GDM1 (cell line): ENCODE measurements around the gene OSBPL5.

Experiments used
- DNase-seq: peaks from one replicate; lab custom pipeline; 2025; lab: John Stamatoyannopoulos, UW

OSBPL5 gene

DNA sequence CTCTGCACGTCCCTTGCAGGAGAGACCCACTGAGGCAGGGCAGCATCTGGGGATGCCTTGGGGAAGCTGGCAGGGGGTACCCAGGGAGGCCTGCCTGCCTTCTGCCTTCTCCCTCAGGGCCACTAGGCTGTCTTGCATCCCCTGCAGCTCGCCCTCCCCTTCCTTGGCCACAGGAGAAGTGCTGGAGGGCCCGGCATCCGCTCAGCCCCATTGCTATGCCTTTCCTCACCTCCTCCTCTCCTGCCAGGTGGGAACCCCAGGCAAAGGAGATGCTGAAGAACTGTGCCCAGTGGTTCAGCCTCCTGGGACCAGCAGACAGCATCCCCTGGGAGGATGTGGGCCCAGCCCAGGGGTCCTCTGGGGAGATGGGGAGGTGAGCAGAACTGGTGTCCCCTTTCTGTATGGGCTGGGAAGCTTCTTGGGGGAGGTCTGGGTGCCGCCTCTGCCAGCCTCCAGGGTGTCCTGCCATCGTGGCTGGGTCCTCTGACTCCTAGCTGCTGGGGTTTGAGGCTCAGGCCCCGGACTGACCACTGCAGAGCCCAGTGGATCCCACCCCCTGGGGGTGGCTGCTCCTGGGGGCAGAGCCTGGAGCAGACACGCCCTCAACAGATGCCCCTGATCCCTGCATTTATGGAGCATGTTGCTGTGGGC, 32.9 kb upstream of the OSBPL5 start:
- no peak for DNase-seq

DNA sequence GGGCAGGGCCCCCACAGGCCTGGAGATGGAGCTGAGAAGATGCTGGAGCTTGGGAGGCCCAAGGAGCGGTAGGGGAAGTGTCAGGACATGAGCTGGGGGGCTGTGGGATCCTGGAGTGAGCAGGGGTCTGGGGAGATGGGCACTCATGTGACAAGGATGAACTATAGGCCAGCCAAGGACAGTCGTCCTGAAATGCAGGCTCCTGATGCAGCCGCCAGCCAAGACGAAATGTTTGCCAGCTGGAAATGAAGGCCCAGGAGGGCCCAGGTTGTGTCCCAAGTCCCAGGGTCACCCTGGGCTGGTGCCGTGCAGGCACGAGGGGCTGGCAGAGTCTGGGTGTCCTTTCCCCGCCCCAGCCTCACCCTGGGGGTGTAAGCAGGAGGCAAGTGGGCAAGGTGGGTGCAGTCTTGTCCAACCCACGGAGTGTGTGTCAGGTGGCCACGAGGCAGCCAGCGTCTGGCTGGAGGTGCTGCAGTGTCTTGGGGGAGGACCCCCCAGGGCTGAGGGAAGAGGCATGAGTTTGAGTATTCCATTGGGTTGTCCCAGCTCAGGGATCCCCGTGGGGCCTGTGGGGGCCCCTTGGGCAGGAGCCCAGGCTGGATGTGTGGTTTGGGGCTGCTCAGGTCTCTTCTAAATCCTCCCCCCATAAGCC, 32.1 kb upstream of the OSBPL5 start:
- no peak for DNase-seq

DNA sequence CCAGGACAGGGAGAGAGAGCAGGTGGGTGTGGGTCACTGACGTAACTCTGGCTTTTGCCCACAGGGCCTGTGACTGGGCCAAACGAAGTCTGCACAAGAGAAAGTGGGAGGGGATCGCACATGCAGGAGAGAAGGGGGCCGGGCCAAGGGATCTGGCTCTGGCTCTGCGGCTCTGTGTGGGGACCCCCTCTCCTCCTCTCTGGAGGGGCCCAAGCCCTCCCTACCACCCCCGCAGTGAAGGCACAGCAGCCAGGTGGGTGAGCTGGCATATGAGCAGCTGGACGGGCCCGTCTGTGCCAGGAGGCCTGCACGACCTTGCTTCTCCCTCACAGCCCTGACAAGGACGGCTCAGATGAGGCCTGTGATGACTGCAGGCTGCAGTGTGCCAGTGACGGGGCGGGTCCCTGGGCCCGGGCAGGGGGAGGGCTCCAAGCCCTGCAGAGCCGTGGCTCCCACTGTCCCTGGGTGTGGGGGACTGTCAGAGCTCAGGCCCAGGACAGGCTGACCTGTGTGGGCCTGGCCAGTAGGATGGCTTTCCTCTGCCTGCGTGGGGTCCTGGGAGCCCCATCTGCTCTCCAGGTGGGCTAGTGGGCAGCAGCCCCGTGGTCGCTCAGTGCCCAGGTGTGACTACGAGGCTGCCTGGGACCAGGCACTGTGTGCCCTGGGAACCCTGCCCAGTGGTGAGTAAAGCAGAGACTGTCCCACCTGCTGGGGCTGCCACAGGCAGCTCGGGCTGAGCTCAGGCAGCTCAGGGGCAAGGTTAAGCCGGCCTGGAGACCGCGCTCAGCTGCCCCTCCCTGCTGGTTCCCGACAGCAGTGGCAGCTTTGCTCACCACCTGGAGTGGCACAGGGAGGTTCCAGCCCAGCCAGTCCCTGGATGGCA, 31.3 kb upstream of the OSBPL5 start:
- DNase-seq = no peak

DNA sequence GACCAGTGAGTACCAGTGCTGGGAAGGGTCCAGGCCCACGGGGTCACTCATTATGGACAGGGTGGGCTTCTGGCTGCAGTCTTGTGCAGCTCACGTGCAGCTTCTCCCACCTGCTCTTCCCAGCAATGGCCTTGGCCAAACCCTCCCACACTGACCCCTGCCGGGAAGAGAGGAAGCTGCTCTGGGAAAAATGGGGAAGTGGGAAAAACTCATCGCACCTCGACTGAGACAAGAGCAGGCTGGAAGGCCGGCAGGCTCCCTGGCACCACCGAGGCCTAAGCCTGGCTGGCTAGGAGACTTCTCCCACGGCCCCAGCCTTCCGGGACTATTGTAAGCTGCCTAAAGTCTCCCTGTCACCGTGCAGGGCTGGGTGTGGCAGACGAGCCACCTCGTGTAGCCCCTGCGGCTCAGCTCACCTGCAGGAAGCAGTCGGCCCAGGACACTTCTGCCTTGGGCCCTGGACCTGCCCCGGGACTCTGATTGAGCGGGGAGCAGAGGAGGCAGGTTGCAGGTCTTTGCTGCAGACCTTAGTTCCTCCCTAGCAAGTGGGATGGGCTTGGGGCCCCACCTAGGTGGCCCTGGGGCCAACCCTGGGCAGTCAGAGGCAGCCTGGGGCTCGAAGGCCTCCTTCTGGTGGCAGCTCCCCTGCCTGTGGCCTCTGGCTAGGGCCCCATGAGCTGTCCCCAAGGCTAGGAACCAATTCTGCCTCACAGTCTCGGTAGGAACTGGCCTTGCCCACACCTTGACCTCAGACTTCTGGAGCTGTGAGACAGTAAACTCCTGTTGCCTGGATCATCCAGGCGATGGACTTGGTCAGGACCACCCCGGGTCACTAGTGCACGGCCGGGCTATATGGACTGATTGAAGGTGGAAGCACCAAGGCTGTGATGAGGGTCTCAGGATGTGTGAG, 30.4 kb upstream of the OSBPL5 start:
- no peak for DNase-seq

DNA sequence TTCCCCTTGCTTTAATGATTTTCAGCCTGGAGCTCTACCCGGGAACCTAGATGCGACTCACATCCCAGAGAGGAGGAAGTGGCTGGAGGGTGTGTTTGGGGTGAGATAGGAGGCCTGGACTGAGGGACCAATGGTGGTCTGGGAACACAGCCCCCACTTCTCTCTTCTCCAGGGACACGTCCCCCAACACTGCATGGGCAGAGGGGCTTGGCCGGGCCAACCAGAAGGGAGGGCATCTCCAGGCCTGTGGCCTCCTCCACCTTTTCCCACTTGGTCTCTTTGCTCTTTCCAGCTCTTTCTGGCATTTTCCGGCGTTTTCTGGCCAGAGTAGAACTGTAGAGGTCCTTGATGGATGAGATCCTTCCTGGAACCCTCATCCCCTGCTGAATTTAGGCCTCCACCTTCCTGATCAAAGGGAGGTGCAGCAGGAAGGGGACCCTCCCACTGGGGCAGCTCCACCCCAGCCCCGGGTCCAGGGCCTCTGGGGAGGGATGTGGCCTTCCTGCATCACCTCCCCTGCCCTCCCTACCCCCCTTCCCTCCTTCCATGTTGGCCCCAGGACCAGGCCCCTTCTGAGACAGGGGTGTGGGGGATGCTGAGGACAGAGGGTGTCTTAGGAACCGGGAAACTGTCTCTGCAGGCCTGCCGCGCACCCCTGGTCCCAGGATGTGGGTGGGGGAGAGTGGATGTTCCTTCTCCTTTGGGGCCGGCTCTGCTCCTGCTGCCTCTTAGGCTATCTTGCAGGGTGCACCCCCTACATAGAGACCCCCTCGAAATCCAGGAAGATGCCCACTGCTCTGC, 29.1 kb upstream of the OSBPL5 start:
- DNase-seq = no peak

DNA sequence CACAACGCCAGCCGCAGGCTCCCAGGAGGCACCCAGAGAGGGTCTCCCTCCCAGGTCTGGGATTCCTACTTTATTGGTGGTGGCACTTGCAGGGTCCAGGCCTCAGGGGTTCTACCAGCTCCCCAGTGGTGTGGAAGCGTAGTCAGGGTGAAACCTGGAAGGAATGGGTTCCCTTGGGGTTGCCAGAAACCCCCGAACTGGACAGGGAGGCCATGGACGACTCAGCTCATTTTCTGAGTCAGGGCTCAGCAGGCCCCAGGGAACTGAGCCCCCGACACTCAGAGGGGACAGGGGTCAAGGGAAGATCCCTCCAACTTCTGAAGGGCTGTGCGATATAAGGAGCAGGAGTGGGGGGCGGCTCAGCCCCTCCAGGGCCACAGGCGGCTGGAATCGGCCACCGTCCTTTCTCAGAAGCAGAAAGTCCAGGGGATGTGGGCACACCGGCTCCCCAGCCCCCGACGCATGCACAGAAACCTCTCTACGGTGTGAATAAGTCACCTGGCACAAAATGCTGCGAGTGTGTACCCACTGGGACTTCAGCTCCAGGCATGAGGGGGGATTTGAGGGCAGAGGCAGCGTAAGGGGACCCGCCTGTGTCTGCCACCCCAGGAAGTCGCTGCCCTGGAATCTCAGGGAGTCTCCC, 28.4 kb upstream of the OSBPL5 start:
- no peak for DNase-seq

DNA sequence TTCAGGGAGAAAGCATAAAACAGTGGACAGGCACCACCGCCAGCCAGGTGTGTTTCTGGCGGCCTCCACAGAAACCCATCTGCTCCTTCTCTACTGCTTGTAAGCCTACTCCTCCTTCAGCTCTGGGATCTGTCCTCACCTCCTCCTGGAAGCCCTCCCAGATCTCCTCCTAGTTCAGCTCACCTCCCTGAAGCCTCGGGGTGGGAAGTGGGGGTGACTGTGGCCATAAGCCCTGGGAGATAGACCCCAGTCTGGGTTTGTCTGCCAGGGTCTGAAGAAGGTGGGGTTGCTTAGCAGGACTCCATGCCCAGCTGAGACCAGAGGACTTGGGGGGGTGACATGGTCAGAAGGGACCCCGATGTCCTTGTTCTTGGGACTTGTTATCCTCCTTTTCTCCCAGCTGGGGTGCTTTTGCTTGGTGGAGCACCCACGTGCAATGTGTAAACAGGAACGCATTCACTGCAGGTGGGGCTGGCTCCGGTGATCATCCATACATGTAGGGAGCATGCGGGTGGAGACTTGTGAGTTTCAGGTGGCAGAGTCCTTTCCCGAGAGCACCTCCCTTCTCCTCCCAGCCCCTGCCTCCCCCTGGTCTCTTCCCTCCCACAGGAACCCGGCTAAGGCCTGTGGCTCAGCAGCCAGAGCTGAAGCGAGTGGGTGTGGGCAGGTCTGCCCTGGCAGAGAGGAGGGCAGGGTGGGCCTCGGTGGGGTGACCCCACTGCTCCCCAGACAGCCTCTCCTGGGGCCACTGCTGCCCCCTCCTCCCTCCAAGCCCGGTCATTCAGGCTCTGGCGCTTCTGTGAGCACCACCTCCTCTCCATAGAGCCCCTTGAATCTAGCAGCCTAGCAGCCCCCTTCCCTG, 27.6 kb upstream of the OSBPL5 start:
- no peak for DNase-seq

DNA sequence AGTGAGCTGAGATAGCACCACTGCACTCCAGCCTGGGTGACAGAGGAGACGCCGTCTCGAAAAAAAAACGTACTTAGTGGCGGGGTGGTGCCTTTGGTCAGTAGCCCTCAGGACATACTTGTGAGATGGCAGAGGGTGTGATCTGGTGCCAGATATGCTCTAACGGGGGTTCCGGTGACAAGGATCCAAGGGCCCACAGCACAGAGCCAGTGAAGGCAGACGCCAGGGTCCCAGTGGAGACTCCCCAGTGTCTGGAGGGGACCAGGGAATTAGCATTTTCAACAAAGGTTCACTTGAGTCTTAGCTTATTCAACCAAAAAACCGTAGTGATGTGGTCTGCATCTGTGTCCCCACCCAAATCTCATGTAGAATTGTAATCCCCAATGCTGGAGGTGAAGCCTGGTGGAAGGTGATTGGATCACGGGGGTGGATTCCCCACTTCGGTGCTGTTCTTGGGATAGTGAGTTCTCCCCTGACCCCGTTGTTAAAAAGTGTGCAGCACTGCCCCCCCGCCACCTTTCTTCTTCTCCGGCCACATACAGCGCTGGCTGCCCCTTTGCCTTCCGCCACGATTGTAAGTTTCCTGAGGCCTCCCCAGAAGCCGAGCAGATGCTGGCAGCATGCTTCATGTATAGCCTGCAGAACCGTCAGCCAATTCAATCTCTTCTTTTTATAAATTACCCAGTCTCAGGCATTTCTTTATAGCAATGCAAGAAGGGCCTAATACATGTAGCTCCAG, 26.6 kb upstream of the OSBPL5 start:
- DNase-seq = no peak

DNA sequence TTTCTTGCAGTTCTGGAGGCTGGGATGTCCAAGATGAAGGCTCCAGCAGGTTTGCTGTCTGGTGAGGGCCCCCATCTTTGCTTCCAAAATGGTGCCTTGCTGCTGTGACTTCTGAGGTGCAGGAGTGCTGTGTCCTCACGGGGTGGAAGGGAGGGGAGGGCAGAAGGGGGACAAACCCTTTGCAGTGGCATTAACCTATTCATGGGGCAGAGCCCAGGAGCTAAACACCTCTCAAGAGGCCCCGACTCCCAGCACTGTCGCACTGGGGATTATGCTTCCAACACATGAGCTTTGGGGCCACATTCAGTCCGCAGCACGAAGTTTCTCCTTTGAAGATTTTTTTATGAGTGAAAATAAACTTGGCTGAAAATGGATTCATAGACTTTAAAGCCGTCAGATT, 25.5 kb upstream of the OSBPL5 start:
- no peak for DNase-seq

DNA sequence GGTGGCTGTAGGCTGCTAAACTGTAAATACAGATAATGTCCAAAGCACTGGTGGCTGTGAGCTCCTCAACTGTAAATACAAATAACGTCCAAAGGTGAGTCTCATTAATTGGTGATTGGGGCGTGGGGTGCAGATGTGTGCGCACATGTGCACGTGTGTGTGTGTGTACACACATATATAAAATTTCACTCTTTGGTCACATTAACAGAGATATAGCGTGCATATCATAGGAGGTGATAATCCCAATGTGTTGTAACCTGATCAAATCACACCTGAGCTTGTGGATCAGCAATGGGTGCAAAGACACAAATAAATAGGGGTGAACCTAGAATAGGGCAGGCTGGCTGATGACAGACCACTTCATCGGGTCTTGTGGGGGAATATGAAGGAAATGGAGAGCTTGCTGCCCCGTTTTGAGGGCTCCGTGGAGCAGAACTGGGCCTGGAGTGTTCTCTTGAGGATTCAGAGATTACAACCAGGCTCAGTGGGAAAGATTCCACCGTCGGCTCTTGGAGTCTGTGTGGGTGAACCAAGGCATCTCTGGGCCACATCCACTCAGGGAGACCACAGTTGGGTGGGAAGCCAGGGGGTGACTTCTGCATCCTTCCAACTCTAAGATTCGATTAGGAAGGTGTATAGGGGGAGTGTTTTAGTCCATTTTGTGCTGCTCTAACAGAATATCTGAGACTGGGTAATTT, 24.9 kb upstream of the OSBPL5 start:
- DNase-seq = no peak

DNA sequence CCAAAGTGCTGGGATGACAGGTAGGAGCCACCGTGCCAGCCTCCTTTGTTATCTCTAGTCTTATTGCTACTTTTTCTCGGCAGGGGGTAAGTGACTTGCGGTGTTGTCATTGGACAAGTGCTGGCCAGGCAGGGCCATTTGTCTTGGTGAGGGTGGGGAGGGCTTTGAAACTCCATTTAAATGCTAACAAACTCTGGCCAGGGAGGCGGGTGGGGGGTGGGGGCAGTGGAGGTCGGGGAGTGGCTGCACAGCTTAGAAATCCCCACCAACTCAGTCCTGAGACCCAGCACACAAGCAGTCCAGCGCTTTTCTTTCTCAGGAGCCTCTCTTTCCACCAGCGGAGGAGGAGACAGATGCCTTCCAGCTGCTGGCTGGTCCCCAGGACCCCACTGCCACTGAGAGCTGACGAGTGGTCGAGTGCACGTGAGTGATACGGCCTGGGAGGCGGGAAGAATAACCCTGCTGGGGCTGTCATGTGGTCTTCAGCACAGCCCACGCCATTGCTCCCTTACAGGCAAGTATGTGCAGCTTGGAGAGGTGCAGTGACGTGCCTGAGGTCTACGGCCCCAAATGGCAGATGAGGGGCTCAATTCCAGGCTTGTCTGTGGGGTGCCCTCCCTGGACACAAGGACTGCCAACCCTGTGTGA, 24.2 kb upstream of the OSBPL5 start:
- DNase-seq = no peak

DNA sequence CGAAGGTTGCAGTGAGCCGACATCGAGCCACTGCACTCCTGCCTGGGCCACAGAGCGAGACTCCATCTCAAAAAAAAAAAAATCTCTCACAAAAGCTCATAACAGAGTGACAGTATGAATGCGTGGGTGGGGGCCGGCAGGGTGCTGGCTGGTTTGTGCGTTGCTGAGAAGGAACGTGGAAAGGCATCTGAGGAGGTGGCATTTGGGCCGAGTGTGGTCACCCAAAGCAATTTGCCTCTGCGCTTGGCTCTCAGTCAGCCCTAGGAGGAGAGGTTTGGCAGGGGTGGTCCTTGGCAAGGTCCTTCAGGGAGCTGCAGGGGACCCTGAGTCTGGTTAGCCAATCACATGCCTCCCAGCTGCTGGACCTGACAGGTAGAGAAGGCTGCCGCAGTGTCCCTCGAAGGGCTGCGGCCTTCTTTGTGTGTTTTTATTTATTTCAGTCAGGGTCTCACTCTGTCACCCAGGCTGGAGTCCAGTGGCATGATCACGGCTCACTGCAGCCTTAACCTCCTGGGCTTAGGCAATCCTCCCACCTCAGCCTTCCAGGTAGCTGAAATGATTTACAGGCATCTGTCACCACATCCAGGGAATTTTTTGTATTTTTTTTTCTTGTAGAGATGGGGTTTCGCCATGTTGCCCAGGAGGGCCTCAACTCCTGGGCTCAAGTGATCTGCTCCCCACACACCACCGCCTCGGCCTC, 23.5 kb upstream of the OSBPL5 start:
- DNase-seq = no peak

DNA sequence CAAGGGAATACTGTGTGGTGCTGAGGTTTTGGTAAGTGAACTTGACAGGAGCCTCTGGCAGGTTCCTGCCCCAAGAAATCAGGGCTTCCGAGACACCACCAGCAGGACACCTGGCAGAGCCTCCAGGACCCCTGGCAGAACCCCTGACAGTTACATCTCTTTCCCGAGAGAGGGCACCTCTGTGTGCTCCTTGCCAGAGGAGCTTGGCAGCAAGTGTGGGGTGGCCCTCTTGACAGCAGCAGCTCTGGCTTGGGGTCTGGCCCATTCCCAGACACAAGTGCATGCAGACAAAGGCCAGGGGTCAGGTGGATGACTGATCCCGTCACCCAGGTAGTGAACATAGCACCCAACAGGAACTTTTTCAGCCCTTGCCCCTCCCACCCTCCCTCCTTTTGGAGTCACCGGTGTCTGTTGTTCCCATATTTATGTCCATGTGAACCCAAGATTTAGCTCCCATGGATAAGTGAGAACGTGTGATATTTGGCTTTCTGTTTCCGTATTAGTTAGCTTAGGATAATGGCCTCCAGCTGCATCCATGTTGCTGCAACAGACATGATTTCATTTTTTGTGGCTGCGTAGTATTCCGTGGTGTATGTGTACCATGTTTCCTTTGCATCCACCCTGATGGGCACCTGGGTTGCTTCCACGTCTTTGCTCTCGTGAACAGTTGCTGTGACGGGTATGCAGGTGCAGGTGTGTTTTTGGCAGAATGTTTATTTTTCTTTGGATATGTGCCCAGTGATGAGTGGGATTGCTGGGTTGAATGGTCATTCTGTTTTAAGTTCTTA, 21.2 kb upstream of the OSBPL5 start:
- DNase-seq = no peak

DNA sequence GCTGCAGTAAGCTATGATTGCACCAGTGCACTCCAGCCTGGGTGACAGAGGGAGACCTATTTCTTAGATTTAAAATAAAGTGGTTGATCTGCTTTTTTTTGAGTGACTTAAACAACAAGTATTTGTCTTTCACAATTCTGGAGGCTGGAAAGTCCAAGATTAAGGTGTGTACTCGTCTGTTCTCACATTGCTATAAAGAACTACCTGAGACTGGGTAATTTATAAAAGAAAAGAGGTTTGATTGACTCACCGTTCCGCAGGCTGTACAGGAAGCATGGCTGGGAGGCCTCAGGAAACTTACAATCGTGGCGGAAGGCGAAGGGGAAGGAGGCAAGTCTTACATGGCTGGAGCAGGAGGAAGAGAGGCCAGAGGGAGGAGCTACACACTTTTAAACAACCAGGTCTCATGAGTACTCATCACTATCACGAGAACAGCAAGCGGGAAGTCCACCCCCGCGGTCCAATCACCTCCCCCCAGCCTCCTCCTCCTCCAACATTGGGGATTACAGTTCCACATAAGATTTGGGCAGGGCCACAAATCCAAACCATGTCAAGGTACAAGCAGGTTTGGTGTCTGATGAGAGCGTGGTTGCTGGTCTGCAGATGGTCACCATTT, 19.7 kb upstream of the OSBPL5 start:
- DNase-seq = no peak

DNA sequence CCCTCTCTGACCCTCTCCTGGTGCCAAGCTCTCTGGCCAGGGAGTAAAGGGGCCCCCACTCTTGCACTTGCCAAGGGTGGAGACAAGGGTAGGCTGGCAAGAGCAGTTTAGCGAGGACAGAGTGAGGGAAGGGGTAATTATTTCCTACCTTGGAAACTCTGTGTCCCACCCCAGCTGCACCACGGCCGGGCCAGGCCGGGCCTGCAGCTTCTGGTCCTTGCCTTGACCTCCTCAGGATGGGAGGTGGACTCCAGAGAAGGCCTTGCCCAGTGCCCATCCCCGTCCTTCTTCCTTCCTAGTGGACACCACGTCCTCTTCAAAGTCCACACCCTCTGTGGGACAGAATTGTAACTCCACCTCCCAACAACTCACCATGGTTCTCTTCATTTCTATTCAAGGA, 18.4 kb upstream of the OSBPL5 start:
- DNase-seq = no peak

DNA sequence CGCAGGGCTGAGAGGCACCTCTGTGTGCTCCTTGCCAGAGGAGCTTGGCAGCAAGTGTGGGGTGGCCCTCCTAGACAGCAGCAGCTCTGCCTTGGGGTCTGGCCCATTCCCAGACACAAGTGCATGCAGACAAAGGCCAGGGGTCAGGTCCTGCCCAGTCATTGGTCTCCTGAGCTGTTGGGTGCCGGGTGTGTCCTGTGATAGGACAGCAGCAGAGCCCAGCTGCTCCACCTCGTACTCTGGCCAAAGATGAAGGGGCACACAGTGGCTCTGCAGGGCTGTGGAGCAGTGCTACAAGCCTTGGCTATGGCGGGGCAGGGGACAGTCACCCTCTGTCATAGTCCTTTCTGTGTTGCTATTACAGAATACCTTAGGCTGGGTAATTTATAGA, 17.3 kb upstream of the OSBPL5 start:
- DNase-seq = no peak
